Brain microvascular endothelial cell (primary cell): Measurements from ENCODE around the gene CFDP1.

ENCODE experiments used
- DNase-seq: peaks from one replicate; pipeline ENCODE4 v3.0.0-alpha.2; 2020
- H3K27ac ChIP-seq: fragments of 250-450 bp; sonication (Bioruptor Pico); 2 replicates; pipeline ENCODE4 v1.5.1; 2020; ENCODE audit warnings: mild to moderate bottlenecking, moderate library complexity
- H3K27me3 ChIP-seq: fragments of 250-450 bp; sonication (Bioruptor Pico); replicated peaks from 2 replicates; pipeline ENCODE4 v1.5.1; 2020; ENCODE audit warnings: mild to moderate bottlenecking
- H3K36me3 ChIP-seq: fragments of 250-450 bp; sonication (Bioruptor Pico); replicated peaks from 2 replicates; pipeline ENCODE4 v1.5.1; 2020; ENCODE audit warnings: mild to moderate bottlenecking
- H3K4me3 ChIP-seq: 2 replicates; pipeline ENCODE4 v1.5.1; 2011; ENCODE audit warnings: low read depth, mild to moderate bottlenecking, control low read depth, low read length, moderate library complexity
- in situ Hi-C: cut with HindIII; loops from 2 replicates; pipeline ENCODE4 v1.10.0; 2017; ENCODE audit warnings: low sequenced_read_pairs, low pct_ligation_motif_present
- TF ChIP-seq, protein P1 (sequence below): IDR thresholded peaks from 2 replicates; pipeline ENCODE4 v1.5.1; 2011; ENCODE audit warnings: low read depth, mild to moderate bottlenecking, moderate library complexity, low read length, control low read depth, inconsistent platforms; ENCODE audit errors: missing control alignments

The CFDP1 gene

DNA sequence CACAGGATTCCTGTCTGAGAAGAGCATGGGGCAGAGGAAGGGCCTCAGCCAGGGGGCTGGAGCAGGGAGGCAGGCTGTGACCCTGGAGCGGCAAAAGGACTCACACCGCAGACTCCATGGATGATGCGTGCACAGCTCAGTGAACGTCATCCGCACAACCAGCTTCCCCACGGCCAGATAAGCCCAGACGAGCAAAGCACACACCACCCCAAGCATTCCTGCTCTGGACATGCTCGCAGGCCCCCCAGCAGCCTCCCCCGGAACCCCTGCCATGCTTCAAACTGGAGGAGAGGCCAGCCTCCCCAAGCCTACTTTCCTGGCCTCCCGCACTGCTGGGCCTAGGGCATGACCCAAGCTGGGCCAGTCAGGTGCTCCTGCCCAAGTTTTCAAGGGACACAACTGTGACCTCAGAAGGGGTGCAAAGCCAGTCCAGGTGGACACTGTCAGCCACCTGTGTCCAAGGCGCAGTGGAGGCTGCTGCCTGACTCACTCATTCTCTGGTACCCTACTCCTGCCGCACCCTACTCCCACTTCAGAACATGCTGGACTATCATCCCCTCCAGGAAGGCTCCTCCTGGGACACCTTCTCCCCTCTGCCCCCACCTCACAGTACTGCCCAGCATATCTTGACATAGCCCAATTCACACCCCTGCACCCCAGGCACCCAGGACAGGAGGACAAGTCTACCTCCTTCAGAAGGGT, 186.6 kb downstream of the CFDP1 start:
- peaks cover 23% of the 10 kb centered on the region for H3K36me3 ChIP-seq
- DNase-seq: peak; percentile 96
- no peak overlapping the region for H3K4me3 ChIP-seq
- H3K27me3 ChIP-seq: no peaks in the 10 kb centered on the region
- peak overlapping the region; percentile 98 for H3K27ac ChIP-seq
- in situ Hi-C loops: no loop called here
- TF ChIP-seq, protein P1, sequence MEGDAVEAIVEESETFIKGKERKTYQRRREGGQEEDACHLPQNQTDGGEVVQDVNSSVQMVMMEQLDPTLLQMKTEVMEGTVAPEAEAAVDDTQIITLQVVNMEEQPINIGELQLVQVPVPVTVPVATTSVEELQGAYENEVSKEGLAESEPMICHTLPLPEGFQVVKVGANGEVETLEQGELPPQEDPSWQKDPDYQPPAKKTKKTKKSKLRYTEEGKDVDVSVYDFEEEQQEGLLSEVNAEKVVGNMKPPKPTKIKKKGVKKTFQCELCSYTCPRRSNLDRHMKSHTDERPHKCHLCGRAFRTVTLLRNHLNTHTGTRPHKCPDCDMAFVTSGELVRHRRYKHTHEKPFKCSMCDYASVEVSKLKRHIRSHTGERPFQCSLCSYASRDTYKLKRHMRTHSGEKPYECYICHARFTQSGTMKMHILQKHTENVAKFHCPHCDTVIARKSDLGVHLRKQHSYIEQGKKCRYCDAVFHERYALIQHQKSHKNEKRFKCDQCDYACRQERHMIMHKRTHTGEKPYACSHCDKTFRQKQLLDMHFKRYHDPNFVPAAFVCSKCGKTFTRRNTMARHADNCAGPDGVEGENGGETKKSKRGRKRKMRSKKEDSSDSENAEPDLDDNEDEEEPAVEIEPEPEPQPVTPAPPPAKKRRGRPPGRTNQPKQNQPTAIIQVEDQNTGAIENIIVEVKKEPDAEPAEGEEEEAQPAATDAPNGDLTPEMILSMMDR: no peak

DNA sequence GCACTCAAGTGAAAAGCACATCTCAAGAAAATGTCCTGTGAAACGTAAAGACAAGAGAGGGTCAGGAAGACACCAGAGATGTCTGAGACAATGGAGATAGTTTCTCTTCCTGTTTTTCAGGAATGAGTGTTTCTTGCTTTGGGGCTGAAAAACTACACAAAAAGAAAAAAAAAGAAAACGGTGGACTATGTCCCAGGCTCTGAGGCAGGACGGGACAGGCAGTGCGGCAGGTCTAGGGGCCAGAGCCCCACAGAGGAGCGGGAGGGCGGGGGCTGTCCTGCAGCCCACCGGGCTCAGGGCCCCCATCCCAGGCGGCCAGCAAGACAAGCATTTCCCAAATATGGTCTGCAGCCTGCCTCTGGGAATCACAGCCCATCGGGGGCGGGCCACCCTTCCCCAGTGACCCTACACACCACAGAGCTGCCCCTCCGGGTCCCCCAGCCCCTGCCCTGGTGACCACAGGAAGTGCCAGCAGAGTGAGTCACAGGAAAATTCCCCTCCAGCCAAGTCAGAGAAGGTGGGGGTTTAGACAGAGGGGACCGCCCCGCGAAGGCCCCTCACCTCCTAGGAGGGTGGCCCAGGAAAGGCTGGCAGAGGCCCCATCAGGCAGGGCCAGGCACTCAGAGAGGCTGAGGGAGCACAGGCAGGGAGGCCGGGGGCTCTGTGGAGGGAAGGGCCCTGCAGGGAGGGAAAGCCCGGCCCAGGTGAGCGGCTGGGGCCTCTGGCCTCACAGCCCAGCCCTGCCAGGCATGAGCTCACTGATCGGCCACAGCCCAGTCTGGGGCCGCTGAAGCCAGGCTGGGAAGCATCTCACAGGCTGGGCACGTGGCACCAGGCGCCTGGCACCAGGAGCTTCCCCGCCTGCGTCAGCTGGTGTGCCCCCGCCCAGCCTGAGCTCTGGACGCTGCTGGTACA, 188.2 kb downstream of the CFDP1 start:
- TF ChIP-seq, protein P1: no peak
- no peaks in the 10 kb centered on the region for H3K27me3 ChIP-seq
- DNase-seq: peak; percentile 96
- peaks cover 24% of the 10 kb centered on the region for H3K36me3 ChIP-seq
- peak overlapping the region; percentile 98 for H3K27ac ChIP-seq
- H3K4me3 ChIP-seq: no peak overlapping the region
- in situ Hi-C loops: no loop called here

DNA sequence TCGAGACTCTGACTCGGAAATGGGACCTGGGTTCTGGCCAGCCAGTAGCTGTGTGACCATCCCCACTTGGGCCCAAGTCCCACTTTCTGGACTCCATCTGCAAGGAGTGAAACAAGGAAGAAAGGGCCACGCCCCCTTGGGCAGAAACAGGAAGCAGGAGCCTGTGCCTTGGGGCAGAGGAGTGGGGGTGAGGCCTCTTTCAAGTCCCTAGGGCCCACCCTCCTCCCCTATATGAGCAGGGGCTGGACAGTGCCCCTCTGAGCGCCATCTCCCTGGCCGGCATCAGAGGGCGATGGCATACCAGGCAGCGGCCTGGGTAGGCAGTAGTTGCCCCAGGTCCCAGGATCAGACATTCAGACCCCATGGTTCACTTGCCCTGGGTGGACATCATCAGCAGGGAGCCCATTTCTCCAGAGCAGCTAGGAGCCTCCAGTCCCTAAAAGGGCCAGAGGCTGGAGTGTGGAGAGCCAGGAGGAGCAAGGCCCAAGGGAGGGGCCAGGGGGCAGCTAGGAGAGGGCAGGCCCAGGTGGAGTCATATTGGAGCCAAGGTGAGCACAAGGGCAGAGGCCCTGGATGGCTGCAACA, 189.0 kb downstream of the CFDP1 start:
- Histone ChIP-seq H3K4me3 (no peak overlapping the region), H3K36me3 (peaks cover 32% of the 10 kb centered on the region), H3K27me3 (no peaks in the 10 kb centered on the region), H3K27ac (peak overlapping the region; percentile 98)
- TF ChIP-seq, protein P1: no peak
- in situ Hi-C loops: no loop called here
- no peak for DNase-seq
